CD14-positive monocyte (primary cell): ENCODE results near the gene HERC5. TPM values are rescaled to one million over a fixed set of nuclear protein-coding genes. Genes with fewer than 3 reads are reported as not detected.

Experiments
- DNase-seq, 3 donors: peaks; one replicate each; pipeline ENCODE4 v3.0.0-alpha.2; 2011 to 2022
- H2AFZ ChIP-seq: 2 replicates; pipeline ENCODE4 v1.6.0; 2012; ENCODE audit warnings: mild to moderate bottlenecking, low read depth, low read length, inconsistent platforms; ENCODE audit not compliant: insufficient read depth, poor library complexity, severe bottlenecking
- H3K27ac ChIP-seq, 2 donors: 1 replicate in 1 of 2; 2 replicates in 1 of 2; pipeline ENCODE4 v1.5.1; 2012 to 2013; ENCODE audit warnings: low read length in 2 of 2, control low read depth in 1 of 2, inconsistent platforms in 1 of 2, low read depth in 1 of 2, mild to moderate bottlenecking in 1 of 2
- H3K27me3 ChIP-seq, 2 donors: one replicate each; pipeline versions ENCODE4 v1.6.0 to v1.6.1; 2011 to 2013; ENCODE audit warnings: low read length in 2 of 2; ENCODE audit not compliant: control insufficient read depth in 2 of 2, insufficient read depth in 2 of 2
- H3K36me3 ChIP-seq, 2 donors: replicated peaks in 1 of 2; 1 replicate in 1 of 2; 2 replicates in 1 of 2; pipeline versions ENCODE4 v1.5.1 to v1.6.1; 2012 to 2013; ENCODE audit warnings: low read length in 2 of 2, control low read depth in 1 of 2, inconsistent platforms in 1 of 2, mild to moderate bottlenecking in 1 of 2; ENCODE audit not compliant: insufficient read depth in 2 of 2, control insufficient read depth in 1 of 2
- H3K4me1 ChIP-seq, 2 donors: 1 replicate in 1 of 2; 2 replicates in 1 of 2; pipeline versions ENCODE4 v1.5.1 to v1.6.1; 2012 to 2013; ENCODE audit warnings: low read length in 2 of 2, control low read depth in 1 of 2, inconsistent platforms in 1 of 2, mild to moderate bottlenecking in 1 of 2, moderate library complexity in 1 of 2; ENCODE audit not compliant: insufficient read depth in 2 of 2, control insufficient read depth in 1 of 2
- H3K4me2 ChIP-seq: replicated peaks from 2 replicates; pipeline ENCODE3; 2012; ENCODE audit warnings: low read length, moderate library complexity, mild to moderate bottlenecking; ENCODE audit not compliant: poor library complexity, severe bottlenecking; ENCODE audit errors: extremely low read depth
- H3K4me3 ChIP-seq, 3 experiments: fragments of 200-600 bp in 1 of 3; sonication (generic) in 1 of 3; replicated peaks in 1 of 3; 1 replicate in 2 of 3; 2 replicates in 1 of 3; pipeline ENCODE4 v1.5.1; 2011 to 2013; ENCODE audit warnings: low read length in 3 of 3, mild to moderate bottlenecking in 3 of 3, control low read depth in 2 of 3, low read depth in 2 of 3, inconsistent platforms in 1 of 3, moderate library complexity in 1 of 3
- H3K79me2 ChIP-seq: 2 replicates; pipeline ENCODE4 v1.6.0; 2012; ENCODE audit warnings: mild to moderate bottlenecking, control low read depth, inconsistent platforms, low read length, moderate library complexity; ENCODE audit not compliant: insufficient read depth
- H3K9ac ChIP-seq: 2 replicates; pipeline ENCODE4 v1.6.0; 2017; ENCODE audit warnings: low read length, mild to moderate bottlenecking; ENCODE audit not compliant: insufficient read depth, poor library complexity, severe bottlenecking
- H3K9me3 ChIP-seq, 2 donors: replicated peaks in 1 of 2; 1 replicate in 1 of 2; 2 replicates in 1 of 2; pipeline versions ENCODE4 v1.5.1 to v1.6.1; 2012 to 2013; ENCODE audit warnings: low read length in 2 of 2, control low read depth in 1 of 2; ENCODE audit not compliant: control insufficient read depth in 1 of 2, insufficient read depth in 1 of 2
- H4K20me1 ChIP-seq: 2 replicates; pipeline ENCODE4 v1.6.0; 2012; ENCODE audit warnings: mild to moderate bottlenecking, low read length, control low read depth, moderate library complexity; ENCODE audit not compliant: insufficient read depth
- H3K27ac Mint-ChIP-seq, 7 donors: one replicate each; pipeline ENCODE4 v1.8.0; 2020; ENCODE audit warnings: mild to moderate bottlenecking in 7 of 7, mixed read lengths in 7 of 7, moderate library complexity in 6 of 7, inconsistent platforms in 2 of 7
- H3K27me3 Mint-ChIP-seq, 3 donors: one replicate each; pipeline ENCODE4 v1.8.0; 2021 to 2022; ENCODE audit warnings: low read depth in 3 of 3, mild to moderate bottlenecking in 3 of 3, mixed read lengths in 3 of 3, moderate library complexity in 3 of 3, inconsistent platforms in 1 of 3
- H3K36me3 Mint-ChIP-seq, 2 donors: one replicate each; pipeline ENCODE4 v1.8.0; 2020; ENCODE audit warnings: mixed read lengths in 2 of 2, inconsistent platforms in 1 of 2, mild to moderate bottlenecking in 1 of 2
- H3K4me1 Mint-ChIP-seq: one replicate; pipeline ENCODE4 v1.8.0; 2020; ENCODE audit warnings: mild to moderate bottlenecking, mixed read lengths
- H3K4me3 Mint-ChIP-seq, 2 donors: one replicate each; pipeline ENCODE4 v1.8.0; 2020; ENCODE audit warnings: mild to moderate bottlenecking in 2 of 2, mixed read lengths in 2 of 2, moderate library complexity in 1 of 2
- H3K9me3 Mint-ChIP-seq, 7 donors: one replicate each; pipeline ENCODE4 v1.8.0; 2020 to 2022; ENCODE audit warnings: mixed read lengths in 7 of 7, mild to moderate bottlenecking in 6 of 7, moderate library complexity in 6 of 7, inconsistent platforms in 2 of 7
- CTCF ChIP-seq: fragments of 200-600 bp; IDR thresholded peaks from one replicate; pipeline ENCODE4 v1.8.0; 2022; ENCODE audit warnings: antibody characterized with exemption, mild to moderate bottlenecking
- WGBS: methylation state at CpG from one replicate; pipeline ENCODE4 v1.1.5; 2013; ENCODE audit warnings: missing lambda C conversion rate; ENCODE audit not compliant: insufficient coverage; 5-methylcytosine and 5-hydroxymethylcytosine counted together
- intact Hi-C, 2 donors: fragments of 100-400 bp; cut with micrococcal nuclease; formaldehyde crosslinking; loops; one replicate each; pipeline versions ENCODE4 v1.15.0 to v1.15.1; 2023
- polyA plus RNA-seq, 3 donors: library from polyadenylated mRNA; depleted of rRNA in 1 of 3; unstranded in 2 of 3; stranded (reverse) in 1 of 3; fragments of 300-500 nt in 2 of 3; fragments of >200 nt in 1 of 3; fragmentation: Illumina TruSeq in 2 of 3; gene quantifications; 1 replicate in 2 of 3; 2 replicates in 1 of 3; pipeline ENCODE4 v1.2.3, GENCODE V29; 2012 to 2021

HERC5 gene
- polyA plus RNA-seq, 3 donors = 2.9 to 10.4 (median 8.1) TPM

- no peak for DNase-seq
- Histone ChIP-seq H3K36me3 (no peaks in the 10 kb centered on the region), H3K4me2 (no peak overlapping the region), H3K4me3 (no peak overlapping the region), H3K27ac (no peak overlapping the region), H2AFZ (no peak overlapping the region), H3K4me1 (no peaks in the 10 kb centered on the region), H4K20me1 (no peaks in the 10 kb centered on the region), H3K9ac (no peak overlapping the region), H3K27me3 (no peaks in the 10 kb centered on the region), H3K79me2 (no peaks in the 10 kb centered on the region), H3K9me3 (no peaks in the 10 kb centered on the region)
- TF ChIP-seq CTCF = no peak
- Mint-ChIP-seq H3K36me3 (peaks cover 11 to 20% of the 10 kb centered on the region in 2 donors), H3K4me1 (peaks cover under 1% of the 10 kb centered on the region), H3K4me3 (no peak overlapping the region), H3K27me3 (no peaks in the 10 kb centered on the region), H3K27ac (peak overlapping the region in 1 of 7 donors; percentile 4), H3K9me3 (peaks cover 0 to 5% (median 0%) of the 10 kb centered on the region in 7 donors)
- WGBS = 100% methylated on average over 1 of the region's 5 CpGs
- intact Hi-C loops = no loop called here
Measured at GRCh38 chr4:88419874-88420273, 37.0 kb upstream of the HERC5 start.

GRCh38 chr4:88420844-88421243 is 36.1 kb upstream of the HERC5 start:
- no peaks in the 10 kb centered on the region for H3K9me3 ChIP-seq
- Mint-ChIP-seq H3K9me3 (peaks cover 0 to 5% (median 0%) of the 10 kb centered on the region in 7 donors), H3K4me3 (no peak overlapping the region), H3K36me3 (peaks cover 8 to 20% of the 10 kb centered on the region in 2 donors), H3K27ac (no peak overlapping the region), H3K27me3 (peaks cover 0 to 2% (median 0%) of the 10 kb centered on the region in 3 donors), H3K4me1 (no peaks in the 10 kb centered on the region)
- no CpG with 5 or more reads among the region's 1 CpG for WGBS
- H3K79me2 ChIP-seq = no peaks in the 10 kb centered on the region
- H4K20me1 ChIP-seq = no peaks in the 10 kb centered on the region
- H3K36me3 ChIP-seq = no peaks in the 10 kb centered on the region
- TF ChIP-seq CTCF = no peak
- H3K9ac ChIP-seq = no peak overlapping the region
- no peaks in the 10 kb centered on the region for H3K4me1 ChIP-seq
- H3K4me2 ChIP-seq = no peak overlapping the region
- H3K27ac ChIP-seq = no peak overlapping the region
- no peak overlapping the region for H3K4me3 ChIP-seq
- no peaks in the 10 kb centered on the region for H3K27me3 ChIP-seq
- no peak overlapping the region for H2AFZ ChIP-seq
- intact Hi-C loops = no loop called here
- DNase-seq = no peak
